Skeletal muscle satellite cell (primary cell): ENCODE measurements around the gene RTN4.
A peak's percentile ranks its signal among the peaks of the same experiment; 100 is the strongest.

Experiments
- H3K27me3 ChIP-seq: 2 replicates; pipeline ENCODE4 v1.7.0; 2013; ENCODE audit warnings: low read length; ENCODE audit not compliant: control insufficient read depth, insufficient read depth
- H3K36me3 ChIP-seq: 2 replicates; pipeline ENCODE4 v1.7.0; 2013; ENCODE audit warnings: mild to moderate bottlenecking, control low read depth, low read length; ENCODE audit not compliant: insufficient read depth
- H3K4me1 ChIP-seq: 2 replicates; pipeline ENCODE4 v1.7.0; 2013; ENCODE audit warnings: low read length; ENCODE audit not compliant: control insufficient read depth, insufficient read depth
- H3K4me2 ChIP-seq: 2 replicates; pipeline ENCODE4 v1.7.0; 2013; ENCODE audit warnings: mild to moderate bottlenecking, low read length
- H3K4me3 ChIP-seq: 2 replicates; pipeline ENCODE4 v1.7.0; 2013; ENCODE audit warnings: low read length
- H3K9ac ChIP-seq: 2 replicates; pipeline ENCODE4 v1.7.0; 2013; ENCODE audit warnings: mild to moderate bottlenecking, low read depth, low read length, moderate library complexity
- H3K9me3 ChIP-seq: replicated peaks from 2 replicates; pipeline ENCODE4 v1.7.0; 2013; ENCODE audit warnings: mild to moderate bottlenecking, control low read depth, low read length

RTN4 gene

GRCh38 chr2:55049821-55050099 lies 491 bp downstream of the RTN4 start:
- peaks cover 27% of the 10 kb centered on the region for H3K36me3 ChIP-seq
- peak overlapping the region; percentile 68 for H3K4me2 ChIP-seq
- H3K9me3 ChIP-seq, result peaks cover 6% of the 10 kb centered on the region
- no peaks in the 10 kb centered on the region for H3K27me3 ChIP-seq
- peaks cover 27% of the 10 kb centered on the region for H3K4me1 ChIP-seq
- peak overlapping the region; percentile 98 for H3K4me3 ChIP-seq
- H3K9ac ChIP-seq, result peak overlapping the region; percentile 99

- no peaks in the 10 kb centered on the region for H3K27me3 ChIP-seq
- peak overlapping the region; percentile 98 for H3K4me3 ChIP-seq
- peaks cover 31% of the 10 kb centered on the region for H3K4me1 ChIP-seq
- H3K36me3 ChIP-seq, result peaks cover 27% of the 10 kb centered on the region
- peak overlapping the region; percentile 99 for H3K9ac ChIP-seq
- peak overlapping the region; percentile 93 for H3K4me2 ChIP-seq
- peaks cover 6% of the 10 kb centered on the region for H3K9me3 ChIP-seq
Measured at GRCh38 chr2:55049043-55049820, 1.0 kb downstream of the RTN4 start.

- Histone ChIP-seq H3K9me3 (peaks cover 6% of the 10 kb centered on the region), H3K4me3 (peak overlapping the region; percentile 98), H3K4me1 (peaks cover 32% of the 10 kb centered on the region), H3K9ac (peak overlapping the region; percentile 99), H3K36me3 (peaks cover 27% of the 10 kb centered on the region), H3K4me2 (peak overlapping the region; percentile 93), H3K27me3 (no peaks in the 10 kb centered on the region)
Measured at GRCh38 chr2:55048508-55049042, 1.7 kb downstream of the RTN4 start.

- Histone ChIP-seq H3K4me3 (peak overlapping the region; percentile 98), H3K36me3 (peaks cover 31% of the 10 kb centered on the region), H3K27me3 (no peaks in the 10 kb centered on the region), H3K4me2 (peak overlapping the region; percentile 93), H3K9ac (peak overlapping the region; percentile 99), H3K4me1 (peaks cover 37% of the 10 kb centered on the region), H3K9me3 (peaks cover 6% of the 10 kb centered on the region)
Measured at GRCh38 chr2:55047677-55048299, 2.5 kb downstream of the RTN4 start.

GRCh38 chr2:55045780-55046179 lies 4.5 kb downstream of the RTN4 start:
- H3K4me3 ChIP-seq, result peak overlapping the region; percentile 98
- H3K4me2 ChIP-seq, result peak overlapping the region; percentile 93
- no peaks in the 10 kb centered on the region for H3K27me3 ChIP-seq
- no peaks in the 10 kb centered on the region for H3K9me3 ChIP-seq
- H3K36me3 ChIP-seq, result peaks cover 31% of the 10 kb centered on the region
- H3K9ac ChIP-seq, result peak overlapping the region; percentile 99
- H3K4me1 ChIP-seq, result peaks cover 46% of the 10 kb centered on the region

GRCh38 chr2:55043841-55044240 lies 6.4 kb downstream of the RTN4 start:
- Histone ChIP-seq H3K4me3 (no peak overlapping the region), H3K27me3 (no peaks in the 10 kb centered on the region), H3K4me1 (peaks cover 56% of the 10 kb centered on the region), H3K4me2 (peak overlapping the region; percentile 29), H3K9me3 (no peaks in the 10 kb centered on the region), H3K36me3 (peaks cover 26% of the 10 kb centered on the region), H3K9ac (no peak overlapping the region)

- no peak overlapping the region for H3K4me3 ChIP-seq
- no peaks in the 10 kb centered on the region for H3K27me3 ChIP-seq
- peak overlapping the region; percentile 17 for H3K4me2 ChIP-seq
- H3K4me1 ChIP-seq, result peaks cover 49% of the 10 kb centered on the region
- H3K36me3 ChIP-seq, result peaks cover 11% of the 10 kb centered on the region
- no peaks in the 10 kb centered on the region for H3K9me3 ChIP-seq
- no peak overlapping the region for H3K9ac ChIP-seq
Measured at GRCh38 chr2:55038428-55038827, 11.8 kb downstream of the RTN4 start.

GRCh38 chr2:55035716-55036115 lies 14.5 kb downstream of the RTN4 start:
- Histone ChIP-seq H3K4me1 (peaks cover 48% of the 10 kb centered on the region), H3K36me3 (peaks cover 15% of the 10 kb centered on the region), H3K4me2 (no peak overlapping the region), H3K4me3 (no peak overlapping the region), H3K27me3 (no peaks in the 10 kb centered on the region), H3K9me3 (no peaks in the 10 kb centered on the region), H3K9ac (no peak overlapping the region)

GRCh38 chr2:55033921-55034320 lies 16.3 kb downstream of the RTN4 start:
- Histone ChIP-seq H3K4me3 (no peak overlapping the region), H3K27me3 (no peaks in the 10 kb centered on the region), H3K4me1 (peaks cover 49% of the 10 kb centered on the region), H3K9me3 (no peaks in the 10 kb centered on the region), H3K9ac (no peak overlapping the region), H3K36me3 (peaks cover 18% of the 10 kb centered on the region), H3K4me2 (no peak overlapping the region)

GRCh38 chr2:55033076-55033742 lies 17.0 kb downstream of the RTN4 start:
- no peaks in the 10 kb centered on the region for H3K9me3 ChIP-seq
- H3K9ac ChIP-seq, result no peak overlapping the region
- peaks cover 17% of the 10 kb centered on the region for H3K36me3 ChIP-seq
- peaks cover 49% of the 10 kb centered on the region for H3K4me1 ChIP-seq
- no peak overlapping the region for H3K4me3 ChIP-seq
- H3K27me3 ChIP-seq, result no peaks in the 10 kb centered on the region
- peak overlapping the region; percentile 3 for H3K4me2 ChIP-seq

GRCh38 chr2:55031505-55031904 lies 18.7 kb downstream of the RTN4 start:
- Histone ChIP-seq H3K9ac (no peak overlapping the region), H3K4me1 (peaks cover 66% of the 10 kb centered on the region), H3K9me3 (no peaks in the 10 kb centered on the region), H3K4me2 (peak overlapping the region; percentile 39), H3K27me3 (no peaks in the 10 kb centered on the region), H3K36me3 (peaks cover 27% of the 10 kb centered on the region), H3K4me3 (no peak overlapping the region)
